Gastrocnemius medialis (tissue), 4 donors: Measurements from ENCODE around the gene CRYBB1.

Source experiments
- POLR2A ChIP-seq, 2 donors: fragments of 450-650 bp; IDR thresholded peaks; one replicate each; pipeline ENCODE4 v1.6.1; 2017; ENCODE audit warnings: antibody characterized with exemption in 2 of 2, mild to moderate bottlenecking in 2 of 2, moderate library complexity in 2 of 2
- TF ChIP-seq, protein P1 (sequence below), 5 experiments: fragments of 450-650 bp in 3 of 5; fragments of 200-600 bp in 2 of 5; sonication (generic) in 2 of 5; IDR thresholded peaks in 4 of 5; conservative IDR thresholded peaks in 1 of 5; 1 replicate in 4 of 5; 2 replicates in 1 of 5; pipeline ENCODE4 v1.5.1; 2016 to 2019; ENCODE audit warnings: antibody characterized with exemption in 5 of 5, mild to moderate bottlenecking in 3 of 5, moderate library complexity in 3 of 5

DNA sequence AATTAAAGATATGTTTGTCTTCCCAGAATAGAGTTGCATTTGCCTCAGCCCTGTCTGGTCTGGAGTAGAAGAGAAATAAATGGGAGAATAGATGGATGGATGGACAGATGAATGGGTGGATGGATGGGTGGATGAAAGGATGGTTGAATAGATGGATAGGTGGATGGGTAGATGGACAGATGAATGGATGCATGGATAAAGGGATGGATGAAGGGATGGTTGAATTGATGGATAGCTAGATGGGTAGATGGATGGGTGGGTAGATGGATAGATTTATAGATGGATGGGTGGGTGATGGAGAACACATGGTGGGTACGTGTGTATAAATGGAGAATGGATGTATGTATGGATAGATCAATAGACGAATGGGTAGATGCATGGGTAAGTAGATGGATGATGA, 8.5 kb downstream of the CRYBB1 start:
- TF ChIP-seq, protein P1, sequence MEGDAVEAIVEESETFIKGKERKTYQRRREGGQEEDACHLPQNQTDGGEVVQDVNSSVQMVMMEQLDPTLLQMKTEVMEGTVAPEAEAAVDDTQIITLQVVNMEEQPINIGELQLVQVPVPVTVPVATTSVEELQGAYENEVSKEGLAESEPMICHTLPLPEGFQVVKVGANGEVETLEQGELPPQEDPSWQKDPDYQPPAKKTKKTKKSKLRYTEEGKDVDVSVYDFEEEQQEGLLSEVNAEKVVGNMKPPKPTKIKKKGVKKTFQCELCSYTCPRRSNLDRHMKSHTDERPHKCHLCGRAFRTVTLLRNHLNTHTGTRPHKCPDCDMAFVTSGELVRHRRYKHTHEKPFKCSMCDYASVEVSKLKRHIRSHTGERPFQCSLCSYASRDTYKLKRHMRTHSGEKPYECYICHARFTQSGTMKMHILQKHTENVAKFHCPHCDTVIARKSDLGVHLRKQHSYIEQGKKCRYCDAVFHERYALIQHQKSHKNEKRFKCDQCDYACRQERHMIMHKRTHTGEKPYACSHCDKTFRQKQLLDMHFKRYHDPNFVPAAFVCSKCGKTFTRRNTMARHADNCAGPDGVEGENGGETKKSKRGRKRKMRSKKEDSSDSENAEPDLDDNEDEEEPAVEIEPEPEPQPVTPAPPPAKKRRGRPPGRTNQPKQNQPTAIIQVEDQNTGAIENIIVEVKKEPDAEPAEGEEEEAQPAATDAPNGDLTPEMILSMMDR (IDR thresholded peaks at IDR 0.05 in 4 of 5, conservative IDR thresholded peaks at IDR 0.05 in 1 of 5) = no peak
- TF ChIP-seq POLR2A (IDR thresholded peaks at IDR 0.05) = no peak
